GM21528 (cell line): Measurements from ENCODE around the gene TCF7L1.

Experiments
- ATAC-seq: cut with Tn5 transposase; IDR thresholded peaks from one replicate; pipeline ENCODE4 v1.9.1; 2021; ENCODE audit warnings: mild to moderate bottlenecking, moderate library complexity; ENCODE audit not compliant: unreplicated experiment, low FRiP score

The TCF7L1 gene

GRCh38 chr2:85160966-85161960 lies 28.1 kb downstream of the TCF7L1 start:
- no peak for ATAC-seq

- no peak for ATAC-seq
Observed at GRCh38 chr2:85162746-85163301, 29.6 kb downstream of the TCF7L1 start.

GRCh38 chr2:85163675-85164074 lies 30.5 kb downstream of the TCF7L1 start:
- ATAC-seq, result no peak

GRCh38 chr2:85164145-85164569 lies 31.0 kb downstream of the TCF7L1 start:
- ATAC-seq, result no peak

GRCh38 chr2:85165088-85165690 lies 32.0 kb downstream of the TCF7L1 start:
- no peak for ATAC-seq

- no peak for ATAC-seq
Observed at GRCh38 chr2:85166021-85166420, 32.8 kb downstream of the TCF7L1 start.

- no peak for ATAC-seq
Observed at GRCh38 chr2:85167479-85167878, 34.3 kb downstream of the TCF7L1 start.

- no peak for ATAC-seq
Observed at GRCh38 chr2:85168942-85169341, 35.8 kb downstream of the TCF7L1 start.

- ATAC-seq, result no peak
Observed at GRCh38 chr2:85169581-85169980, 36.4 kb downstream of the TCF7L1 start.

- ATAC-seq, result no peak
Observed at GRCh38 chr2:85170938-85171475, 37.8 kb downstream of the TCF7L1 start.

- no peak for ATAC-seq
Observed at GRCh38 chr2:85171916-85172315, 38.7 kb downstream of the TCF7L1 start.

GRCh38 chr2:85173909-85174308 lies 40.7 kb downstream of the TCF7L1 start:
- no peak for ATAC-seq

- no peak for ATAC-seq
Observed at GRCh38 chr2:85174943-85175342, 41.8 kb downstream of the TCF7L1 start.

GRCh38 chr2:85175369-85176299 lies 42.4 kb downstream of the TCF7L1 start:
- no peak for ATAC-seq

GRCh38 chr2:85177031-85177824 lies 44.0 kb downstream of the TCF7L1 start:
- no peak for ATAC-seq

- ATAC-seq, result no peak
Observed at GRCh38 chr2:85178154-85178553, 45.0 kb downstream of the TCF7L1 start.

- ATAC-seq, result no peak
Observed at GRCh38 chr2:85178980-85179411, 45.8 kb downstream of the TCF7L1 start.

GRCh38 chr2:85179541-85179940 lies 46.3 kb downstream of the TCF7L1 start:
- no peak for ATAC-seq
